HepG2 (cell line): ENCODE results near the gene CSNK1D. TPM values are rescaled to one million over a fixed set of nuclear protein-coding genes. Genes with fewer than 3 reads are reported as not detected.

Experiments
- CBX2 ChIP-seq, 2 experiments: fragments of 200-600 bp in 1 of 2; sonication (generic); formaldehyde crosslinking in 1 of 2; IDR thresholded peaks; 2 replicates each; pipeline versions ENCODE4 v1.7.0 to v1.8.1; 2018 to 2022; ENCODE audit warnings: low read depth in 2 of 2, low read length in 1 of 2, mild to moderate bottlenecking in 1 of 2, missing genetic modification reagents in 1 of 2
- MAF1 ChIP-seq: sonication (generic); formaldehyde crosslinking; IDR thresholded peaks from 2 replicates; pipeline ENCODE4 v1.5.0; 2020; ENCODE audit warnings: missing genetic modification reagents, borderline replicate concordance
- MED13 ChIP-seq: sonication (generic); formaldehyde crosslinking; IDR thresholded peaks from 2 replicates; pipeline ENCODE4 v1.5.0; 2020; ENCODE audit warnings: missing genetic modification reagents
- NFIB ChIP-seq: sonication (generic); formaldehyde crosslinking; IDR thresholded peaks from 2 replicates; pipeline ENCODE4 v1.9.0; 2021; ENCODE audit warnings: missing genetic modification reagents, mild to moderate bottlenecking, borderline replicate concordance
- ZNF235 ChIP-seq: sonication (generic); formaldehyde crosslinking; IDR thresholded peaks from 2 replicates; pipeline ENCODE4 v1.8.1; 2023; ENCODE audit warnings: mild to moderate bottlenecking, missing genetic modification reagents, borderline replicate concordance
- ZNF263 ChIP-seq: sonication (generic); formaldehyde crosslinking; IDR thresholded peaks from 2 replicates; pipeline ENCODE4 v1.4.0; 2020; ENCODE audit warnings: missing genetic modification reagents
- ZNF567 ChIP-seq: sonication (generic); formaldehyde crosslinking; IDR thresholded peaks from 2 replicates; pipeline ENCODE4 v1.8.1; 2023; ENCODE audit warnings: mild to moderate bottlenecking, missing genetic modification reagents, borderline replicate concordance
- ZNF713 ChIP-seq: sonication (generic); formaldehyde crosslinking; IDR thresholded peaks from 2 replicates; pipeline ENCODE4 v1.4.0; 2020; ENCODE audit warnings: mild to moderate bottlenecking, missing genetic modification reagents
- ZNF737 ChIP-seq: sonication (generic); formaldehyde crosslinking; IDR thresholded peaks from 2 replicates; pipeline ENCODE4 v1.5.0; 2020; ENCODE audit warnings: missing genetic modification reagents, mild to moderate bottlenecking, borderline replicate concordance
- polyA plus RNA-seq, 8 experiments: library from polyadenylated mRNA; depleted of rRNA in 3 of 8; stranded (reverse) in 7 of 8; unstranded in 1 of 8; fragments of >200 nt; fragmentation: Illumina TruSeq in 4 of 8; extraction: Trizol in 4 of 8; gene quantifications; 2 replicates each; pipeline versions ENCODE4 v1.2.1 to v1.2.3, GENCODE V29; 2011 to 2016; ENCODE audit warnings: low read depth in 4 of 8, missing spikeins in 1 of 8, mixed read lengths in 1 of 8; ENCODE audit not compliant: insufficient read depth in 1 of 8
- total RNA-seq, 5 experiments: library from RNA; depleted of rRNA; stranded (reverse); fragments of >200 nt; fragmentation: Illumina TruSeq; extraction: Trizol; gene quantifications; 2 replicates each; pipeline ENCODE4 v1.2.3, GENCODE V29; 2016; ENCODE audit warnings: low read depth in 1 of 5
- TF ChIP-seq, protein P1 (sequence below): sonication (generic); formaldehyde crosslinking; IDR thresholded peaks from 2 replicates; pipeline ENCODE4 v1.4.0; 2020; ENCODE audit warnings: missing genetic modification reagents, mild to moderate bottlenecking, borderline replicate concordance
- TF ChIP-seq, protein P2 (sequence below): sonication (generic); formaldehyde crosslinking; IDR thresholded peaks from 2 replicates; pipeline ENCODE4 v1.4.0; 2020; ENCODE audit warnings: missing genetic modification reagents
- TF ChIP-seq, protein P3 (sequence below): sonication (generic); formaldehyde crosslinking; conservative IDR thresholded peaks from 2 replicates; pipeline ENCODE4 v1.4.0; 2020; ENCODE audit warnings: missing genetic modification reagents
- TF ChIP-seq, protein P4 (sequence below): sonication (generic); formaldehyde crosslinking; IDR thresholded peaks from 2 replicates; pipeline ENCODE4 v1.5.0; 2020; ENCODE audit warnings: missing genetic modification reagents

The CSNK1D gene
- total and polyA plus RNA-seq, 2 of the 13 experiments (the other 11 are each of a cell fraction or from before 2014, with no cell fraction given), result 31.5 to 128 TPM

DNA sequence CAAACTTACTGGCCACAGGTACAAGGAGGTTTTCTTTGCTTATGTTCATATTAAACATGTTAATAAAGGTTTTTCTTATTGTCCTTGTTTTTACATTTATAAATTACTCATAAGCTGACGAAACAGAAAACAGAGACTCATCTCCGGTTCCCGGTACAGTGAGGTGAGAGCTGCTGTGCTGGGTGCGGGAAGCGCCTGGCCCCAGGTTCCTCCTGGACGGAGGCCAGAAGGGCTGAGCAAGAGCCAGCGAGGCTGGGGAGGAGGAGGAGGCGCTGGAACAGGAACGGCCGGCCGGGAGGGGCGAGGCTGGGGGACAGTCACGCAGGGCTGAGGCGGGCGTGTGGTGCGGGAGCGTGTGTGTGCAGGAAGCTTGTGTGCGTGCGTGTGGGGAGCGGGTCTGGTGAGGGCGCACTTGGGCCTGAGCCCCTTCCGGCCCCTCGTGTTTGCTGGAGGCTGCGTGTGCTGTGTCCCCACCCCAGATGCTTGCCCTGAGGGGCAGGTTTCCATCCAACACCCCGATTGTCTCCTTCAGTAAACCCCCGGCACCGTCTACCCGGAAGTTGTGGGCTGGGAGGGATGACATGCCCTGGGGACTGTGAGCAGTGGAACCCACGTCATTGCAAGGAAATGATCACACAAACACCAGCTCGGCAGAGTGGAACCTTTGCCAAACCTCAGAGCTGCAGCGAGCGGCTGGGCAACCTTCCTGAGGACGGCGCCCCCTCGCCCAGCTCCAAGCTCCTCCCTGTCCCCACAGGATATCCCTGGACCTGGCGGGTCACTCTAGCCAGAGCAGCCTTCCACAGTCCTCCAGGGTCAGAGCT is 24.4 kb upstream of the CSNK1D start (continued):
- TF ChIP-seq, protein P1, sequence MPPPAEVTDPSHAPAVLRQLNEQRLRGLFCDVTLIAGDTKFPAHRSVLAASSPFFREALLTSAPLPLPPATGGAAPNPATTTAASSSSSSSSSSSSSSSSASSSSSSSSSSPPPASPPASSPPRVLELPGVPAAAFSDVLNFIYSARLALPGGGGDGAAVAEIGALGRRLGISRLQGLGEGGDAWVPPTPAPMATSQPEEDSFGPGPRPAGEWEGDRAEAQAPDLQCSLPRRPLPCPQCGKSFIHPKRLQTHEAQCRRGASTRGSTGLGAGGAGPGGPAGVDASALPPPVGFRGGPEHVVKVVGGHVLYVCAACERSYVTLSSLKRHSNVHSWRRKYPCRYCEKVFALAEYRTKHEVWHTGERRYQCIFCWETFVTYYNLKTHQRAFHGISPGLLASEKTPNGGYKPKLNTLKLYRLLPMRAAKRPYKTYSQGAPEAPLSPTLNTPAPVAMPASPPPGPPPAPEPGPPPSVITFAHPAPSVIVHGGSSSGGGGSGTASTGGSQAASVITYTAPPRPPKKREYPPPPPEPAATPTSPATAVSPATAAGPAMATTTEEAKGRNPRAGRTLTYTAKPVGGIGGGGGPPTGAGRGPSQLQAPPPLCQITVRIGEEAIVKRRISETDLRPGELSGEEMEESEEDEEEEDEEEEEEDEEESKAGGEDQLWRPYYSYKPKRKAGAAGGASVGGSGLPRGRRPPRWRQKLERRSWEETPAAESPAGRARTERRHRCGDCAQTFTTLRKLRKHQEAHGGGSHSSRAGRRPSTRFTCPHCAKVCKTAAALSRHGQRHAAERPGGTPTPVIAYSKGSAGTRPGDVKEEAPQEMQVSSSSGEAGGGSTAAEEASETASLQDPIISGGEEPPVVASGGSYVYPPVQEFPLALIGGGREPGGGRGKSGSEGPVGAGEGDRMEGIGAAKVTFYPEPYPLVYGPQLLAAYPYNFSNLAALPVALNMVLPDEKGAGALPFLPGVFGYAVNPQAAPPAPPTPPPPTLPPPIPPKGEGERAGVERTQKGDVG (CRISPR knock-in tag), result peak; percentile 68; the same call in 1 of the 2 replicates
- no peak; the same call in 1 of the 2 replicates for TF ChIP-seq MED13 (CRISPR knock-in tag)
- TF ChIP-seq, protein P2, sequence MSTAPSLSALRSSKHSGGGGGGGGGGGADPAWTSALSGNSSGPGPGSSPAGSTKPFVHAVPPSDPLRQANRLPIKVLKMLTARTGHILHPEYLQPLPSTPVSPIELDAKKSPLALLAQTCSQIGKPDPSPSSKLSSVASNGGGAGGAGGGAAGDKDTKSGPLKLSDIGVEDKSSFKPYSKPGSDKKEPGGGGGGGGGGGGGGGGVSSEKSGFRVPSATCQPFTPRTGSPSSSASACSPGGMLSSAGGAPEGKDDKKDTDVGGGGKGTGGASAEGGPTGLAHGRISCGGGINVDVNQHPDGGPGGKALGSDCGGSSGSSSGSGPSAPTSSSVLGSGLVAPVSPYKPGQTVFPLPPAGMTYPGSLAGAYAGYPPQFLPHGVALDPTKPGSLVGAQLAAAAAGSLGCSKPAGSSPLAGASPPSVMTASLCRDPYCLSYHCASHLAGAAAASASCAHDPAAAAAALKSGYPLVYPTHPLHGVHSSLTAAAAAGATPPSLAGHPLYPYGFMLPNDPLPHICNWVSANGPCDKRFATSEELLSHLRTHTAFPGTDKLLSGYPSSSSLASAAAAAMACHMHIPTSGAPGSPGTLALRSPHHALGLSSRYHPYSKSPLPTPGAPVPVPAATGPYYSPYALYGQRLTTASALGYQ (CRISPR knock-in tag), result no peak
- TF ChIP-seq, protein P3, sequence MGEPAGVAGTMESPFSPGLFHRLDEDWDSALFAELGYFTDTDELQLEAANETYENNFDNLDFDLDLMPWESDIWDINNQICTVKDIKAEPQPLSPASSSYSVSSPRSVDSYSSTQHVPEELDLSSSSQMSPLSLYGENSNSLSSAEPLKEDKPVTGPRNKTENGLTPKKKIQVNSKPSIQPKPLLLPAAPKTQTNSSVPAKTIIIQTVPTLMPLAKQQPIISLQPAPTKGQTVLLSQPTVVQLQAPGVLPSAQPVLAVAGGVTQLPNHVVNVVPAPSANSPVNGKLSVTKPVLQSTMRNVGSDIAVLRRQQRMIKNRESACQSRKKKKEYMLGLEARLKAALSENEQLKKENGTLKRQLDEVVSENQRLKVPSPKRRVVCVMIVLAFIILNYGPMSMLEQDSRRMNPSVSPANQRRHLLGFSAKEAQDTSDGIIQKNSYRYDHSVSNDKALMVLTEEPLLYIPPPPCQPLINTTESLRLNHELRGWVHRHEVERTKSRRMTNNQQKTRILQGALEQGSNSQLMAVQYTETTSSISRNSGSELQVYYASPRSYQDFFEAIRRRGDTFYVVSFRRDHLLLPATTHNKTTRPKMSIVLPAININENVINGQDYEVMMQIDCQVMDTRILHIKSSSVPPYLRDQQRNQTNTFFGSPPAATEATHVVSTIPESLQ, result no peak
- peak; percentile 84; the same call in 1 of the 2 replicates for TF ChIP-seq ZNF713 (CRISPR knock-in tag)
- TF ChIP-seq MAF1 (CRISPR knock-in tag), result no peak
- TF ChIP-seq ZNF567 (CRISPR knock-in tag), result no peak
- TF ChIP-seq NFIB (CRISPR knock-in tag), result no peak
- TF ChIP-seq, protein P4, sequence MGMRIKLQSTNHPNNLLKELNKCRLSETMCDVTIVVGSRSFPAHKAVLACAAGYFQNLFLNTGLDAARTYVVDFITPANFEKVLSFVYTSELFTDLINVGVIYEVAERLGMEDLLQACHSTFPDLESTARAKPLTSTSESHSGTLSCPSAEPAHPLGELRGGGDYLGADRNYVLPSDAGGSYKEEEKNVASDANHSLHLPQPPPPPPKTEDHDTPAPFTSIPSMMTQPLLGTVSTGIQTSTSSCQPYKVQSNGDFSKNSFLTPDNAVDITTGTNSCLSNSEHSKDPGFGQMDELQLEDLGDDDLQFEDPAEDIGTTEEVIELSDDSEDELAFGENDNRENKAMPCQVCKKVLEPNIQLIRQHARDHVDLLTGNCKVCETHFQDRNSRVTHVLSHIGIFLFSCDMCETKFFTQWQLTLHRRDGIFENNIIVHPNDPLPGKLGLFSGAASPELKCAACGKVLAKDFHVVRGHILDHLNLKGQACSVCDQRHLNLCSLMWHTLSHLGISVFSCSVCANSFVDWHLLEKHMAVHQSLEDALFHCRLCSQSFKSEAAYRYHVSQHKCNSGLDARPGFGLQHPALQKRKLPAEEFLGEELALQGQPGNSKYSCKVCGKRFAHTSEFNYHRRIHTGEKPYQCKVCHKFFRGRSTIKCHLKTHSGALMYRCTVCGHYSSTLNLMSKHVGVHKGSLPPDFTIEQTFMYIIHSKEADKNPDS (CRISPR knock-in tag), result 0 out of 2 replicates have a peak, but pooled peaks have one; percentile 81
- TF ChIP-seq CBX2 (IDR thresholded peaks at IDR 0.05; ENCODE audit: low read depth, low read length), result no peak
- no peak for TF ChIP-seq CBX2 (CRISPR knock-in tag; IDR thresholded peaks at IDR 0.05; ENCODE audit: low read depth)
- TF ChIP-seq ZNF263 (CRISPR knock-in tag), result peak; percentile 73
- no peak for TF ChIP-seq ZNF235 (CRISPR knock-in tag)
- TF ChIP-seq ZNF737 (CRISPR knock-in tag), result no peak
